Transverse colon (tissue), 4 donors: ENCODE measurements around the gene CHST15.

Experiments
- EP300 ChIP-seq: sonication (generic); formaldehyde crosslinking; IDR thresholded peaks from one replicate; pipeline ENCODE4 v1.6.1; 2017; ENCODE audit warnings: antibody characterized with exemption, low read depth
- POLR2A ChIP-seq: fragments of 450-650 bp; IDR thresholded peaks from one replicate; pipeline ENCODE4 v1.6.1; 2016; ENCODE audit warnings: antibody characterized with exemption, mild to moderate bottlenecking, moderate library complexity
- POLR2AphosphoS5 ChIP-seq, 3 donors: sonication (generic); formaldehyde crosslinking; IDR thresholded peaks; one replicate each; pipeline ENCODE4 v1.6.1; 2016; ENCODE audit warnings: antibody characterized with exemption in 3 of 3
- TF ChIP-seq, protein P1 (sequence below), 5 experiments: fragments of 200-600 bp in 3 of 5; fragments of 450-650 bp in 2 of 5; sonication (generic) in 3 of 5; IDR thresholded peaks; 1 replicate in 2 of 5; 2 replicates in 3 of 5; pipeline ENCODE4 v1.5.1; 2016 to 2017; ENCODE audit warnings: antibody characterized with exemption in 5 of 5, inconsistent platforms in 3 of 5, mild to moderate bottlenecking in 2 of 5, moderate library complexity in 1 of 5

DNA sequence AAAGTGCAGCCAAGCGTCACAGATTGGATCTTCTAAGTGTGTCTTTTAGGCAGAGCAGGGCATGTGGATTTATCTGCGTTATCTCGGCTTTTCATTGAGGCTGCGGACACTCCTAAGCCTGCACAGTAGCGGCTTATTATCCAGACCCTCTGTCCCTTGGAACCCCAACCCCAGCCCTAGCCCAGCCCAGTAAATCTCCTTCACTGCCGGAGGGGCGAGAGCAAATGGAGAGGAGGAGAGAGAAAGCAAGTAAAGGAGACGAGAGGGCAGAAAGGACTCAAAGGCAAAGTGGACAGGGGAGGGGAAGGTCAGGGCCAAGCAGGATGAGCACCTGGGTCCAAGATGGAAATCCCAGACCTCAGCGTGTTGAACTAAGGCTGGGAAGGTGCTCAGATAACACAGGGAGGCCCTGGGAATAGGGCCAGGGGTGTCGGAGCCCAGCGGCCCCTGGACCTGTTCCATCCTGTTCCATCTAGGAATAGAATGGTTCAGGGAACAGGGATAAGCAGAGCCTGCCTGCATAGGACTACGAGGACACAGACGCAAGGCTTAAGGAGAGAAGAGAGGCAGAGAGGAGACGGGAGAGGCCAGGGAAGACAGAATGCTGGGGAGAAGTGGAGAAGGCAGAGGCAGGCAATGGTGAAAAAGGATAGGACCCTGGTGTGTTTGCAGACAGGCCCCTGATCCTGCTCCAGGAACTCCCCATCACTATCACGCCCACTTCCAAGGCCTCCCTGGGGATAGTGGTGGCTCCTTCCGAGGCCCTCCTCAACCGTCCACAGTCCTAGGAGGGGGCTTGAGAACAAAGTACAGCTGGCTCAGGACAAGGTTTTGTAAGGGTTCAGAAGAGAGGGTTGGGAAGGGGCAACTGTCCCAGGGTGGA is 99.6 kb downstream of the CHST15 start:
- TF ChIP-seq, protein P1, sequence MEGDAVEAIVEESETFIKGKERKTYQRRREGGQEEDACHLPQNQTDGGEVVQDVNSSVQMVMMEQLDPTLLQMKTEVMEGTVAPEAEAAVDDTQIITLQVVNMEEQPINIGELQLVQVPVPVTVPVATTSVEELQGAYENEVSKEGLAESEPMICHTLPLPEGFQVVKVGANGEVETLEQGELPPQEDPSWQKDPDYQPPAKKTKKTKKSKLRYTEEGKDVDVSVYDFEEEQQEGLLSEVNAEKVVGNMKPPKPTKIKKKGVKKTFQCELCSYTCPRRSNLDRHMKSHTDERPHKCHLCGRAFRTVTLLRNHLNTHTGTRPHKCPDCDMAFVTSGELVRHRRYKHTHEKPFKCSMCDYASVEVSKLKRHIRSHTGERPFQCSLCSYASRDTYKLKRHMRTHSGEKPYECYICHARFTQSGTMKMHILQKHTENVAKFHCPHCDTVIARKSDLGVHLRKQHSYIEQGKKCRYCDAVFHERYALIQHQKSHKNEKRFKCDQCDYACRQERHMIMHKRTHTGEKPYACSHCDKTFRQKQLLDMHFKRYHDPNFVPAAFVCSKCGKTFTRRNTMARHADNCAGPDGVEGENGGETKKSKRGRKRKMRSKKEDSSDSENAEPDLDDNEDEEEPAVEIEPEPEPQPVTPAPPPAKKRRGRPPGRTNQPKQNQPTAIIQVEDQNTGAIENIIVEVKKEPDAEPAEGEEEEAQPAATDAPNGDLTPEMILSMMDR (IDR thresholded peaks at IDR 0.05) = no peak
- TF ChIP-seq POLR2AphosphoS5 (IDR thresholded peaks at IDR 0.05) = no peak
- no peak for TF ChIP-seq EP300
- TF ChIP-seq POLR2A = no peak
